ENCODE results near the gene RHEX. TPM values are rescaled to one million over a fixed set of nuclear protein-coding genes. Genes with fewer than 3 reads are reported as not detected.

Gene RHEX
- total RNA-seq, 1 donor from 2014 or later, result not detected

GRCh38 chr1:206020393-206021007, 32.5 kb upstream of the RHEX start:
- Mint-ChIP-seq H3K27ac (no peak overlapping the region), H3K36me3 (ENCODE audit: low read depth) (no peaks in the 10 kb centered on the region), H3K4me3 (ENCODE audit: low read depth) (no peak overlapping the region), H3K27me3 (ENCODE audit: low read depth) (peaks cover 27% of the 10 kb centered on the region), H3K4me1 (ENCODE audit: low read depth) (peaks cover 4% of the 10 kb centered on the region), H3K9me3 (no peaks in the 10 kb centered on the region)
- no peak for DNase-seq (ENCODE audit: low spot score)
- intact Hi-C loops (cut with micrococcal nuclease), result no loop called here

- no peak overlapping the region for H3K4me3 Mint-ChIP-seq (ENCODE audit: low read depth)
- H3K9me3 Mint-ChIP-seq, result no peaks in the 10 kb centered on the region
- no peak for DNase-seq (ENCODE audit: low spot score)
- H3K27me3 Mint-ChIP-seq (ENCODE audit: low read depth), result peaks cover 31% of the 10 kb centered on the region
- H3K4me1 Mint-ChIP-seq (ENCODE audit: low read depth), result peaks cover 4% of the 10 kb centered on the region
- H3K36me3 Mint-ChIP-seq (ENCODE audit: low read depth), result no peaks in the 10 kb centered on the region
- H3K27ac Mint-ChIP-seq, result no peak overlapping the region
- intact Hi-C loops (cut with micrococcal nuclease), result no loop called here
Observed at GRCh38 chr1:206021008-206021625, 31.9 kb upstream of the RHEX start.

GRCh38 chr1:206021626-206022365, 31.2 kb upstream of the RHEX start:
- Mint-ChIP-seq H3K27ac (no peak overlapping the region), H3K4me3 (ENCODE audit: low read depth) (no peak overlapping the region), H3K4me1 (ENCODE audit: low read depth) (peaks cover 4% of the 10 kb centered on the region), H3K27me3 (ENCODE audit: low read depth) (peaks cover 28% of the 10 kb centered on the region), H3K9me3 (no peaks in the 10 kb centered on the region), H3K36me3 (ENCODE audit: low read depth) (no peaks in the 10 kb centered on the region)
- DNase-seq (ENCODE audit: low spot score), result no peak
- intact Hi-C loops (cut with micrococcal nuclease), result no loop called here

- H3K27me3 Mint-ChIP-seq (ENCODE audit: low read depth), result peaks cover 34% of the 10 kb centered on the region
- no peaks in the 10 kb centered on the region for H3K36me3 Mint-ChIP-seq (ENCODE audit: low read depth)
- H3K4me1 Mint-ChIP-seq (ENCODE audit: low read depth), result peaks cover 4% of the 10 kb centered on the region
- DNase-seq (ENCODE audit: low spot score), result no peak
- no peaks in the 10 kb centered on the region for H3K9me3 Mint-ChIP-seq
- no peak overlapping the region for H3K27ac Mint-ChIP-seq
- intact Hi-C loops (cut with micrococcal nuclease), result no loop called here
- H3K4me3 Mint-ChIP-seq (ENCODE audit: low read depth), result no peak overlapping the region
Observed at GRCh38 chr1:206022766-206023165, 30.2 kb upstream of the RHEX start.

GRCh38 chr1:206023695-206024094, 29.3 kb upstream of the RHEX start, which contains the start of gene CTSE:
Gene CTSE (minus strand): TSS chr1:206023895. CDS start chr1:206023791, 104 bp downstream.
- intact Hi-C loops (cut with micrococcal nuclease), result no loop called here
- Mint-ChIP-seq H3K36me3 (ENCODE audit: low read depth) (no peaks in the 10 kb centered on the region), H3K27ac (no peak within 1 kb of the TSS), H3K4me3 (ENCODE audit: low read depth) (no peak within 1 kb of the TSS), H3K9me3 (no peaks in the 10 kb centered on the region), H3K27me3 (ENCODE audit: low read depth) (peaks cover 36% of the 10 kb centered on the region), H3K4me1 (ENCODE audit: low read depth) (peaks cover 4% of the 10 kb centered on the region)
- no peak for DNase-seq (ENCODE audit: low spot score)

- DNase-seq (ENCODE audit: low spot score), result no peak
- Mint-ChIP-seq H3K27ac (no peak overlapping the region), H3K27me3 (ENCODE audit: low read depth) (peaks cover 41% of the 10 kb centered on the region), H3K36me3 (ENCODE audit: low read depth) (no peaks in the 10 kb centered on the region), H3K4me1 (ENCODE audit: low read depth) (peaks cover 4% of the 10 kb centered on the region), H3K9me3 (no peaks in the 10 kb centered on the region), H3K4me3 (ENCODE audit: low read depth) (no peak overlapping the region)
- intact Hi-C loops (cut with micrococcal nuclease), result no loop called here
Observed at GRCh38 chr1:206025283-206025820, 27.6 kb upstream of the RHEX start.

- Mint-ChIP-seq H3K27ac (no peak overlapping the region), H3K4me3 (ENCODE audit: low read depth) (no peak overlapping the region), H3K4me1 (ENCODE audit: low read depth) (peaks cover 2% of the 10 kb centered on the region), H3K9me3 (no peaks in the 10 kb centered on the region), H3K27me3 (ENCODE audit: low read depth) (peaks cover 59% of the 10 kb centered on the region), H3K36me3 (ENCODE audit: low read depth) (no peaks in the 10 kb centered on the region)
- intact Hi-C loops (cut with micrococcal nuclease), result no loop called here
- DNase-seq (ENCODE audit: low spot score), result no peak
Observed at GRCh38 chr1:206029484-206029883, 23.5 kb upstream of the RHEX start.

GRCh38 chr1:206030191-206030590, 22.8 kb upstream of the RHEX start:
- Mint-ChIP-seq H3K9me3 (no peaks in the 10 kb centered on the region), H3K27me3 (ENCODE audit: low read depth) (peaks cover 64% of the 10 kb centered on the region), H3K4me3 (ENCODE audit: low read depth) (no peak overlapping the region), H3K4me1 (ENCODE audit: low read depth) (peaks cover 2% of the 10 kb centered on the region), H3K27ac (no peak overlapping the region), H3K36me3 (ENCODE audit: low read depth) (no peaks in the 10 kb centered on the region)
- intact Hi-C loops (cut with micrococcal nuclease), result loop anchor here (1.0 kb wide), 1 partner anchor 76 kb away; no protein-coding TSS in a partner anchor
- no peak for DNase-seq (ENCODE audit: low spot score)

GRCh38 chr1:206030714-206031113, 22.3 kb upstream of the RHEX start:
- H3K27ac Mint-ChIP-seq, result no peak overlapping the region
- H3K27me3 Mint-ChIP-seq (ENCODE audit: low read depth), result peaks cover 66% of the 10 kb centered on the region
- peaks cover 2% of the 10 kb centered on the region for H3K4me1 Mint-ChIP-seq (ENCODE audit: low read depth)
- H3K9me3 Mint-ChIP-seq, result no peaks in the 10 kb centered on the region
- H3K4me3 Mint-ChIP-seq (ENCODE audit: low read depth), result no peak overlapping the region
- H3K36me3 Mint-ChIP-seq (ENCODE audit: low read depth), result no peaks in the 10 kb centered on the region
- intact Hi-C loops (cut with micrococcal nuclease), result loop anchor here (1.0 kb wide), 1 partner anchor 76 kb away; no protein-coding TSS in a partner anchor
- DNase-seq (ENCODE audit: low spot score), result peak; percentile 55

GRCh38 chr1:206032380-206033140, 20.4 kb upstream of the RHEX start:
- intact Hi-C loops (cut with micrococcal nuclease), result no loop called here
- Mint-ChIP-seq H3K27ac (no peak overlapping the region), H3K4me3 (ENCODE audit: low read depth) (no peak overlapping the region), H3K27me3 (ENCODE audit: low read depth) (peaks cover 66% of the 10 kb centered on the region), H3K4me1 (ENCODE audit: low read depth) (peaks cover 2% of the 10 kb centered on the region), H3K9me3 (no peaks in the 10 kb centered on the region), H3K36me3 (ENCODE audit: low read depth) (no peaks in the 10 kb centered on the region)
- no peak for DNase-seq (ENCODE audit: low spot score)

- Mint-ChIP-seq H3K9me3 (no peaks in the 10 kb centered on the region), H3K27ac (no peak overlapping the region), H3K4me3 (ENCODE audit: low read depth) (no peak overlapping the region), H3K4me1 (ENCODE audit: low read depth) (peaks cover 2% of the 10 kb centered on the region), H3K36me3 (ENCODE audit: low read depth) (no peaks in the 10 kb centered on the region), H3K27me3 (ENCODE audit: low read depth) (peaks cover 62% of the 10 kb centered on the region)
- intact Hi-C loops (cut with micrococcal nuclease), result no loop called here
- DNase-seq (ENCODE audit: low spot score), result no peak
Observed at GRCh38 chr1:206035027-206035426, 17.9 kb upstream of the RHEX start.

GRCh38 chr1:206036663-206037455, 16.1 kb upstream of the RHEX start:
- intact Hi-C loops (cut with micrococcal nuclease), result no loop called here
- no peaks in the 10 kb centered on the region for H3K9me3 Mint-ChIP-seq
- H3K27me3 Mint-ChIP-seq (ENCODE audit: low read depth), result peaks cover 71% of the 10 kb centered on the region
- no peak overlapping the region for H3K27ac Mint-ChIP-seq
- H3K4me3 Mint-ChIP-seq (ENCODE audit: low read depth), result no peak overlapping the region
- H3K4me1 Mint-ChIP-seq (ENCODE audit: low read depth), result no peaks in the 10 kb centered on the region
- no peak for DNase-seq (ENCODE audit: low spot score)
- no peaks in the 10 kb centered on the region for H3K36me3 Mint-ChIP-seq (ENCODE audit: low read depth)
